Stimulated activated CD8-positive, alpha-beta memory T cell treated with anti-CD3 and anti-CD28 coated beads, Interleukin-4, amount 100 ng/mL, for 48 hours (primary cell): ENCODE results near the gene ADGRF5.

Experiments
- DNase-seq: peaks from one replicate; pipeline ENCODE4 v3.0.0-alpha.2; 2020

ADGRF5 gene

DNA sequence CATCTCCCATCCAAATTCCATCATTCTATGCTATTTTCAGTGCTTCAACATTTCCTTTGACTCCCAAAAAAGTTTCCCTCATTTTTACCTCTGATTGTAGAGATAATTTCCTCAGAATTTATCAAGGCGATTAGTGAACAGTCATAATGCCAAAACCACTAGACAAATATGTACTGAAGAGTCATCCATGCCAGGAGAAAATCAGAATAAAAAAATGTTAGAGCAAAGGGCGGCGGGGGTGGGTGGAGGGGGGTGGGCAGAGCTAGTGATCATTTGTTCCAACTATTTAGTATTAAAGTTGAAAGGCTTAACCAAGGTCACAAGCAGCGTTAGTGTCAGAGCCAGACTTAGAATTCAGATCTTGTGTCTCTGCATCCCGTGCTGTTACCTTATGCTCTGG lies 5.3 kb upstream of the ADGRF5 start:
- DNase-seq, result no peak

DNA sequence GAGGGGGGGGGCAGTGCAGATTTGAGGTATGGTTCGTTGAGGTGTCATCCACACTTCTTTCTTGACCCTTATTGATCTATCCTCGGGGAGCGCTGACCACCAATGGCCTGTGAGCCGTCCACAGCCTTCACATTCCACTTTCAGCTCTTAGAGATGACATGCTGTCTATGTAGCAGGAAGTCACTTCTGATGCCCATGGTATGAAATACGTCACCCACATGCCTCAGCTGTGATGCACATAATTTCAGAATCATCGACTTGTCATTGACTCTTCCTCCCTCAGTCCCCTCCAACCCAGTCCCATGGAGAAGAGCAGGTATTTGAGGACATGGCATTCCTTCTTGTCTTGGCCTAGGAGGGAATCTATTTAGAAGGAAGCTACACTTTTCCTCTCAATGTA lies 4.7 kb upstream of the ADGRF5 start:
- no peak for DNase-seq

DNA sequence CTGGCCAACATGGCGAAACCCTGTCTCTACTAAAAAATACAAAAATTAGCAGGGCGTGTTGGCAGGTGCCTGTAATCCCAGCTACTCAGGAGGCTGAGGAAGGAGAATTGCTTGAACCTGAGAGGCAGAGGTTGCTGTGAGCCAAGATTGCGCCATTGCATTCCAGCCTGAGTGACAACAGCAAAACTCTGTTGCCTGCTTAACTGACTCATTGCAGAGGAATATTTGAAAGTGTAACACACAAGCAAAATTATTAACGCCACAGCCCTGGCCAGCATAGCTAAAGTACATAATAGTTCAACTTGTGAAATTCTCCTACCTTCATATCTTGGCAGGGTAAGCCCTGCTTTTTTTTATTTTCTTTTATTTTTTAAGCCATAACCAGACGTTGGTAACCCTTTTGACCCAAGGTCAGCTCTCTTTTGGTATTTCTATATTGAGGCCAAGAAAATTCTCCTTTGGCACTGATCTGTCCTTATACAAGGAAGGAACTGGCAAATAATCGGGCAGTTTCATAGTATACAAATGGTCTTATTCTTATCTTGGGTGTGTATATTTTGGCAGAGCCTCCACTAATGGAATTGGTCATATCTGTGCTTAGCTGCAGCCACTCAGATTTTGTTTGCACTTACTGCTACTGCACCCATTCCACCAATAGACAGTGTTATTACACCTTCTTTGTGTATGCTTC lies 4.0 kb upstream of the ADGRF5 start:
- no peak for DNase-seq

DNA sequence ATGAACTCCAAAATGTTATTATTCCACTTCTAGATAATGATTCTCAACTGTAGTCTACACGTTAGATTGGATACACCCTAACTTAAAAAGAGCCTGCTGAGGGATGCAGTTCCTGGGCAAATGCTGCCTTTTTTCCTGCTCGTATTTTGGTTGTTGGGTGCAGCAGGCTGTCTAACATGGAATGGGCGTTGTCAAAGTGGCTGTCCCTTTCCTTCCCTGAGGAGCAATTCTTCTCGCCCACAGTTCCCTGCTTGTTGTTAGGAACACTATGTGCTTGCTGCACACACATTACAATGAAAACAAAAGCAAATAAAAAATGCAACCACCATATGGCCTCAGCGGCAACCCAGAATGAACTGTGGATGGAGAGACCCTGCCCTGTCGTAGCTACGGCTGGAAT lies 1.7 kb upstream of the ADGRF5 start:
- no peak for DNase-seq

DNA sequence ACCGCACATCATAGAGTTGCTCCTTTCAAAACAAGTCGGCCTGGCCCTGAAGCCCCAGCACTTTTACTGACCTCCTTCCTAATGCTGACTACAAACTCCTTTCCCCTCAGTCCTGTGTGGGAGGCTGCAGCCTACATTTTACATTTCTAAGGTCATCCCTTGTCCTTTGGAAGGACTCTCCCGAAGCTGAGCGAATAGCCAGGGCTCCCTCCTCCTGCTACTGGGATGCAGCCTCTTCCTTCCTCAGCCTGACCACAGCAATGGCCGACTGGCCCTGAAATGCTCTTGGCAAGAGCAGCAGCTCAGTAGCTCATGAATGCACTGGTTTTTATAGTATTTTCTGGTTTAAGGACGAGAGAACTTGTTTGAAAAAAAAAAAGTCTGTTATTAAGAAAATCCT lies 679 bp downstream of the ADGRF5 start:
- no peak for DNase-seq

DNA sequence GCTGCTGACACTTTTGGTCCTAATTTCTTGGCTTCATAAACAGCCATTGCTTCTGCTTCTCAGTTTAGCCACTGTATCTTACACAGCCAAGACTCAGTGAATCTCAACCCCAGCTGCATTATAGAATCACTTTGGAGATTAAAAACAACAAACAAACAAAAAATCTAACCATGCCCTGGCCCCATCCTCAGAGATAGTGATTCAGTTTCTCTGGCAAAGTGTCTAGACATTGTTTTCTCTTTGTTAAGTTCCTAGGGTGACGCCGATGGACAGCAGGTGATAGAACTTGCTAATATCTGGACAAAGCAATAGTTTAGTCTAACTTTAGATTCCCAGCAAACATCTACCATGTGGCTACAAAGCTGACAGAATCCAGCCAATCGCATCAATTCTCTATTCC lies 2.9 kb downstream of the ADGRF5 start:
- DNase-seq, result no peak

DNA sequence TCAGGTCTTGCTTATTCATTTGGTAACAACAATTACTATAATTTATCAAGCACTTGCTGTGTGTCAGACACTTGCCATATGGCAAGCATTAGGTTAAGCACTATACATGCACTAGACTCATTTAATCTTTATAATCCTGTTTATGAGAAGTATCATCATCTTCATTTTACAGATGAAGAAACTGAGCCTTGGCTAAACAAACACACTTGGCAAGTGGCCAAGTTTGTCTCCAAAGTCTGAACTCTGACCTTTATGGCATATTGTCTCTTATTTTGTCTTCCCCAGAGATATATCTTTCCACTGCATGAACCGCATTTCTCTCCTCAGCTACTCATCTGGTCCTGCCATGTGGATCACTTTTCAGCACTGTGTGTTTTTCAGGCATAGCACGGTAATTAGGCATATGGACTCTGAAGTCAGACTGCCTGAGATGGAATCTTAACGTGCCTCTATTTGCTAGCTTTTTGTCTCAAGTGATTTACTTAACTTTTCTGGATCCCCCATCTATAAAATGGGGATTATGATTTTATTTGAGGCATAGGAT lies 4.7 kb downstream of the ADGRF5 start:
- no peak for DNase-seq

DNA sequence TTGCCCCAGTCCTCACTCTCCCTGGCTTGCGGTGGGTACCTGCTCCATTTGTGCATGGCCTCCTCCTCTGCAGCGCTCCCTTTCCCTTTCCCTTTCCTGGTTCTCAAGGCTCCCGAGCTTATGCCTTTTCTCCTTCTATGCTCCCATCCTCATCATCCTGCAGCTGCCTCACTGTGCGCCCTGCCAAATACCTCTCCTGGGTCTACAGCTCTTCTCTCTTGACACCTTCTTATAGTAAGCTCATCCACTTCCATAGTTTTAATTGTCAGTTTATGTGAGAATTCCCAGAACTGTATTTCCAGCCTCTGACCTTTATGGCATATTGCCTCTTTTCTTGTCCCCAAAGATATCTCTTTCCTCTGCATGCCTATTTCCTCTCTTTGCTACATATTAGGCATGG lies 5.9 kb downstream of the ADGRF5 start:
- DNase-seq, result no peak

DNA sequence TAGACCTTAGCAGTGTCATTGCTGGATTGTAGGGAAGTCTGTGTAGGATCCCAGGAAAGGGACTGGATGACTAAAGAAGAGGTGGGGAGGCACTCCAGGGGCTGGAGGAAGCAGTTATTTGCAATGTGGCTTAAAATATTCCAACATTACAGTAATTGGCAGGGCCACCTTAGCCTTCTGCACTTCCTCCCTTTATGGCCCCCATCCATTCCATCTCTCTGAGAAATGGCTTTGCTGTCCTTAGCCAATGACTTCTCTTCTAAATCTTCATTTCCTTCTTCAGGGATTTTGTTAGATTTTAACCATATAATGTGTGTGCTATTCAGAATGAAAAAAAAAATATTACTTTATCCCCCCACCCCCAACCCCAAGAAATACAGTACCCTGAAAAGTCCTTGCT lies 6.4 kb downstream of the ADGRF5 start:
- DNase-seq, result no peak

DNA sequence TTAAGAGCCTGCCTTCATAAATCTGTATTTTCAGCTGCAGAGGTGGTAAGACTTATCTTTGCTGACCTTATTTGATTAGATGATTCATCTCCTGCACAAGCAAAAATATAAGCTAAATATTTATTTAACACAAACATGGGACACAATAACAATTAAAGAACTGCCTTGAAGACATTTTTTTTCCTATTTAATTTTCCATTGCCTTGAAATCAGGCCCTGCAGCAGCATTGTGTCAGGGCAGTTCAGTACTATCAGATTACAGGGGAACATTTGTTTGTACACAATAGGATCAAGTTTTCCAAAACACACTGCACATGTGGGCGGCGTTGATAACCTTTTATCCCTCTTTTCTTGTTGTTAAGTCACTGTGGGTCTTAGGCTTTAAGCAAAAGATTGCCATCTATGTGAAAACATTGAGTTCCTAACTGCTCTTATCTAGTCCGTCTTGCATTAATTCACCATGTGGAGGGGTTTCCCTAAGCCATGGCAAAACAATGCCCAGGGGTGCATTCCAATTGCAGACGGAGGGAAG lies 7.4 kb downstream of the ADGRF5 start:
- no peak for DNase-seq

DNA sequence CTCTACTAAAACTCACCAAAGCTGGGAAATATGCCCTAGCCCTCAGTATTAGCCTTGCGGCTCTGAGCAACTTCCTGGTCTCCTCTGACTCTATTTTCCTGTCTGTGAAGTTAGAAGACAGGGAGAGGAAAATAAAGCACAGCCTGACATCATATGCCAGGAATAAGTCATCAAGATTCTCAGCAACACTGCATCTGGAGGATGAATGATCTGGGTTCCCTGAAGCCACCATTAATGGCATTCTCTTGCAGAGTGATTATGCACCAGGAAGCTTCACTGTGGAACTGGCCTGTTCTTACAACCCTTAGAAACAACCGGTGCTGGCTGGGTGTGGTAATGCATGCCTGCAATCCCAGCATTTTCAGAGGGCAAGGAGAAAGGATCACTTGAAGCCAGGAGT lies 12.4 kb downstream of the ADGRF5 start:
- DNase-seq, result no peak

DNA sequence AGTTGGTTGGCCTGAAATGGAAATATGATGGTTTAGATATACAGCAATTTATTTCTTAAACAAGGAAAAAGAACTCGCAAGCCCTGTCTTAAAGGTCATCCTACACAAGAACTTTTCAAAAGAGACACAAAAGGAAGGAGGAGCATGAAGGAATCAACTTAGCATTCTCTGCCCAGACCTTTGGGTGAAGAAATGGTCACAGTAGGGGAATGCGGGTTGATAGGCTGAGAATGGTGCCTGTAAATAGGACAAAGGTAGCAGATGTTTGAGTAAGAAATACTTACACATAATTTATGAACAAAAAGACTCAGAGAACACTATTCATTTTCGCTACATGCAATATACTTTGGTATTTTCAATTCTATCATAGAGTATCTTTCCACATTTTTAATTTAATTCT lies 15.0 kb downstream of the ADGRF5 start:
- no peak for DNase-seq

DNA sequence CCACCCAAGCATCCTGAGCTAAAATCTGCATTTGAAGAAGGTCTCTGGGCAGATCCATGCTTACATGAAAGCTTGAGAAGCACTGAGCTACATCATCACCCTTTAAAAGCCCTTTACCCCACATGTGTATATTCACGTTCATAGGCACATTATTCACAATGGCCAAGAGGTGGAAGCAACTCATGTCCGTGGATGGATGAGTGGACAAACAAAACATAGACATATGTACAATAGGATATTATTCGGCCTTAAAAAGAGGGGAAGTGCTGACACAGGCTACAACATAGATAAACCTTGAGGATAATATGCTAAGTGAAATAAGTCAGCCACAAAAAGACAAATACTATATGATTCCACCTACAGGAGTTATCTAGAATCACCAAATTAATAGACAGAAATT lies 17.6 kb downstream of the ADGRF5 start:
- DNase-seq, result no peak

DNA sequence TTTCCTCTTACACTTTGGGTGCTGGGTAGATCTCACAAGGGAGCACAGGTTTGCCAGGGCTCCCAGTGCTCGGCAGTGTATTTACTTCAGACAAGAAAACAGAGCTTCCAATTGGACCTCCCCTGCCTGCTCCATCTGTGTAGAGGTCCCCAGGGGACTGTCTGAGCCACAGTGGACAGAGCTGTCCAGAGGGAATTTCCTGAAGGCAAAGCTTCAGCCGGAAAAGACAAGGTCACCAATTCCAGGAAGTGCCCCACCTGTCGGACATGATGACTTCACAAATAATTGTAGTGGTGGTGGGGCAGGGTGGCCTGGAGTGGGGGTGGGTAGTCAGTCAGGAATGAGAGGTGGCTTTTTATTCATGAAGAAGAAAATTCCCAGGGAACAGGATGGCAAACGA lies 18.6 kb downstream of the ADGRF5 start:
- no peak for DNase-seq

DNA sequence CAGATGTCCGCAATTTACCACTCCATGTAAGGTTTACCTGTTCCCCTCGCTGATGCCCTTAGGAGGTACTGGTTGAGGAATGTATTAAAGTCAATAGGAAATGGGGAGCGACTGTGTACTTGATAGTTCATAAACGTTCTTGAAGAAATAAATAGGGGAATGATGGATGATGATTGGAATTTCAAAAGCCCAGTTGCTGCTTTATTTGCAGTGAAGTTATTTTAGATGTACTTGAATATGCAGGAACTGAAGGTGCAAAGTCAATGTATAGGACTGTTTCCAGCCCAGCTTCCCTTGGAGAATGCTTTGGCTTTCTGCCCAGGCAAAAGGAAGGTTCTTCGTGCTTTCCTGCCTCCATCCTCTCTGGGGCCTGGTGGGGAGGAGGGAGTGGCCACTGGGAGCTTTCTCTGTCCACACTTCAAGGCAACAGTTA lies 19.8 kb downstream of the ADGRF5 start:
- no peak for DNase-seq

DNA sequence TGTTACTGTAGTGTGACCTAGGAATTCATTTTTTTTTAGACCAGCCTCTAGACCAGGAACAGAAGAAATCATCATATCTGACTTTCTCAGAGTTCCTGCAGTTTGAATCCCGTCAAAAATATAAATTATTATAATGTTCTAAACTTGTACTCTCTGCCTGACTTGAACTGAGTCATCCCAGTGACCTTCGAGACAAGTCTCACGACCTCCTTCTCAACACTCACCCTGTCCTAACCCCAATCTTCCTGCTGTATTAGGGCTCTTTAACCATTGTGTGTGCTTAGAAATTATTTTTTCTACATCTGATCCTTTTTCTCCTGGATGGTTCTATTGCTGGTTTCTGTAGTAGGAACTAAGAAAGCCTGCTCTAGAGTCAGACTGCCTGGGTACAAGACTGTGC lies 21.5 kb downstream of the ADGRF5 start:
- DNase-seq, result no peak

DNA sequence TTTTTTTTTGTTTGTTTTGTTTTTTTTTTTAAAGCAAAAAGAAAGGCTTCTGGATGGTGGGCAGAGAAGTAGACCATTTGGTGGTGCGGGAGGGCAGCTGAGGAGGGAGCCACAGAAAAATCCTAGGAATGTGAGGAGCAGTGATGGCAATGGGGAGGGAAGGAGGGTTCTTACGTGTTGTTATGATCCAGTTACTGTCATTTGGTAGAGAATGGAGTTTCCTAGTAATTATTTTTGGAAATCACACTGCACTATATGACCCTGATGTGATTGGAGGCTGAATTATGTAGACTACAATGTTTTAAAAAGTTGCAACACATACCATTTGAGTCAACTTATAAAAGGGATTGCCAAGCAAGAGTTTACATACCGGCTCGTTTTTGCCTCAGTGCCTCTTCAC lies 22.1 kb downstream of the ADGRF5 start:
- DNase-seq, result no peak

DNA sequence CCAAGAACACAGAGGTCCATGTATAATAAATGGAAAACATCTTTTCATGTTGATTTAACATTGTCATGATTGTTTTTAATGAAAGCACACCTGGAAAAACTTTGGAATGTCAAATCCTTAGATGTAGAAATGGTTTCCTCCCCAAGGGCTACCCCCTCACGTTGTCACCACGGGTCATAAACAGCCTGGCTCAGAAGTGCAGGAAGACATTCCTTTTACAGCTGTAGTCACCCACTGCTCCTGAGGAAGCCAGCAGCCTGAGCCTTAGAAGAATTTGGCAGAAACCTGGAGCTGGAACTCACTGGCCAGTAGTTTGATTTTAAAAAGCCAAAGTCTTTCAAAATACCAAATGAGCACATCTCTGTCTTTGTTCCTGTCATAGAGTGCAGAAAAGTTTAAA lies 23.7 kb downstream of the ADGRF5 start:
- DNase-seq, result no peak

DNA sequence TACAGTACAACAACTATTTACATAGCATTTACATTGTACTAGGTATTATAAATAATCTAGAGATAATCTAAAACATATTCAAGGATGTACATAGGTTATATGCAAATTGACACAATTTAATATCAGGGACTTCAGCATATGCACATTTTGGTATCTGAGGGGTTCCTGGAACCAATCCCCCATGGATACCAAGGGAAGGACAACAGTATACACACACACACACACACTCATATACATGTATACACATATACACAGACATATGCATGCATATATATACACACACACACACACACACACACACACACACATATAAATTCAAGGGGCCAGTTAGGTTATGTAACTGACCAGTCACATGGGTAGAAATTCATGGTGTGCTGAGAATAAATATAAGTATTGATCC lies 24.9 kb downstream of the ADGRF5 start:
- no peak for DNase-seq

DNA sequence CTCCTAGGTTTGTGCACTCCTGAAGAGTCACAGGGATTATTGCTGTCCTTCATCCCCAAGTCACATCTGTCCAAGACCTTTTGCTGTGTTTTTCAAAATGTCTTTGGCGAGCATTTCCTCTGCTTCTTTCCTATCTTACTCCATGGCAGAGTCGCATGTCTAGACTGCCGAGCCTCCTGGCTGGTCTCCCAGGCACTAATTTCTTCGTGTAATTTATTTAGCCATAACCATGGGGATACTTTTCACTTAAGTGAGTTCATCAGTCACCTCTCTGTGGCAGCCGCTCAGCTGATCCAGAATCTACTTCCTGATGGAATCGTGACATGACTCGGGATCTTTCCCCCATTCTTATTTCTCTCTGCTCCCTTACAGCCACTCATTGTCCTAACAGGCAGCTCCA lies 25.8 kb downstream of the ADGRF5 start:
- DNase-seq, result no peak

DNA sequence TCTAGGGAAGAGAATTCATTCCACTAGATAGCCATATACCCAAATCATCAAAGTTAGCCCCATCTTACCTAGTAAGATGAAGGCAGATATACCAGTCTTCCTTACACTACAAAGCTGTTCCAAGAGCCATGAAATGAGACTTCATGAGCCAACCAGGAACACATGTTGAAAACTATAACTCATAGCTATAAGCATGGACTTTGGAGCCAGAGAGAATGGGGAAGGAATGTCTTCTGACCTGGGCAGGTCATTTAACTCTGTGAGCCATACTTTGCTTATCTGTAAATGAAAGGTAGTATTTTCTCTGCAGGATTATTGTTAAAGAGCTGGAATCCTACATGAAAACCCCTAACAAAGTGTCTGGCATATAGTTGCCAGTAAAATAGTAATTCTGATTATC lies 27.3 kb downstream of the ADGRF5 start:
- DNase-seq, result no peak

DNA sequence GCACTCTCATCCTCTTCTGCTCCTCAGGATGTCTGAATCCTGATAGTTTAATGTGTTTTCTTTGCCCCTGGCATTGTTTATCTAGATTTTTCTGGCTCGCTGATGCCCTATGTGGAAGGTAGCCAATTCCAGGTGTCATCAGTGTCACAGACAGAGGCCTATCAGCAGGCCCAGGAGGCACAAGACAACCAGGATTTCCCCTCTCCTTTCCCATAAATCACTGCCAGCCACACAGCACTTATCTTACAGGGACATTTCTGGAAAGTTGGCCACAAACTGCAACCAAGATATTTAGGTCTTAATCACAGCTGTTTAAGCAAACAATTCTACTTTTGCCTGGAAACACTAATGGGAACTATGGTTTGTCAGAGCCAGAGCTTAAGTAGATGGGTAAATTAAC lies 28.1 kb downstream of the ADGRF5 start:
- DNase-seq, result no peak

DNA sequence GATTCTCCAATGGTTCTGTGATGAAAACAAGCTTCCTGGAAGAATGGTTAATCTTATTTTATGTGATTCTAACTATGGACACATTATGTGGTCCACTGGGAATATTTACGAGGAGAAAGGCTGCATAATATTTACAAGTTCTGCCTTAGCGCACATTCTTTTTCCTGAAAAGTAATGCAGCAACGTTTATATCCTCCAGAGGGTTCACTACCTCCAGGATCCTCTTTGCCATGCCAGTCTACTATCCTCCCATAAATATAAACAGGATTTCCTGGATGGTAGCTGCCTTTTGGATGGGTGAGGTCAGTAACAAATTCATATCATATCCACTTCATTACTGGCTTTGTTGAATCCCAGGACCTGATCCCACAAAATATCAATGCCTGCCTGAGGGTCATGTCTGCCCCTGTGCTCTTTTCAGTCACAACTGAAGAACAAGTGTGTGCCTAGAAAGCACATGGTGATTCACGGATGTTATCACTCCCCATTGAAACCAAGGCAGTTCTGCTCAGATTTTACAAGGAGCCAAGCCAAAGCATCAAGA lies 30.4 kb downstream of the ADGRF5 start:
- DNase-seq, result no peak

DNA sequence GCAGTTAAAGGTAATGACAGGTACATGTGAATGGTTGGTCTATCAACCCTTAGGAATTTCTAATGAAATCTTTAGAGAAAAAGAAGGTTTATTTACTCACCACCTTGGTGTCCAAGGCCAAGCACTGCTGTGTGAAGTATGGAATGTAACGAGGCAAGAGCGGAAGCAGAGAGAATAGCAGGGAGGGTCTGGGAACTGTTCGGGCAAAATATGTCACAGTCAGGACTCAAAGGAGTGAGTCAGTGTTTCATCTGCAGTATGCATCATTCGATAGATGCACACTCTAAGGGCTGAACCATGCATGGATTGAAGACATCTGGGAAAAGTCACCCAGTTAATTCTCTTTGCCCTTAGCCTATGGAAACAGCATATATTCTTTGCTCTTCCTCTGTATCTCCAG lies 33.2 kb downstream of the ADGRF5 start:
- no peak for DNase-seq

DNA sequence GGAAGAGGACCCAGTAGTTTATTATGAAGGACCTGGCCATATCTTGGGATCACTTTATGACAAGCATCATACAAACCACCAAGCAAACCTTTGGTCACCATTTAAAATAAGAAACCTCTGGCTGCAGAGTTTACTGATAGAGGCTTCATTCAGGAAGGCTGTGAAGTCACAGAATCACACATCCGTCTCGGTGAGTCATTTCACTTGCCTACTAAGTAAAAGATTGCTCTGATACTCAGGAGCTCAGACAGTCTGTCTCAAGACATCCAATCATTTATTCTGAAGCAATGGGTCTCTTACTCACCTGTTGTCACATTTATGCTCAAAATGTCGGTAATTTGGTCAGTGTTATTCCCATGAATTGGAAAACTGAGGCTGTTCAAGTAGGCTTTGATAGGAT lies 33.7 kb downstream of the ADGRF5 start:
- no peak for DNase-seq
